Skeletal muscle cell (primary cell): ENCODE data around the gene HLF.
A peak's percentile ranks its signal among the peaks of the same experiment; 100 is the strongest.

Experiments used
- DNase-seq: peaks from one replicate; pipeline ENCODE4 v3.0.0-alpha.2; 2010; ENCODE audit warnings: low read depth
- H3K4me3 ChIP-seq: 2 replicates; pipeline ENCODE4 v1.5.1; 2011; ENCODE audit warnings: low read depth, mild to moderate bottlenecking, control low read depth, low read length, moderate library complexity

HLF gene

GRCh38 chr17:55264645-55265298 is at the start of gene HLF:
Gene HLF, plus strand, starts transcription at chr17:55264960. Its CDS starts 525 bp downstream, at chr17:55265485.
- peak within 1 kb of the TSS; percentile 43 for H3K4me3 ChIP-seq
- peak; percentile 36 for DNase-seq

- no peak for DNase-seq
- no peak overlapping the region for H3K4me3 ChIP-seq
Measured at GRCh38 chr17:55215711-55216110, 49.0 kb upstream of the HLF start.

GRCh38 chr17:55216888-55217287 is 47.9 kb upstream of the HLF start:
- DNase-seq: no peak
- no peak overlapping the region for H3K4me3 ChIP-seq

- no peak for DNase-seq
- H3K4me3 ChIP-seq: no peak overlapping the region
Measured at GRCh38 chr17:55219459-55219858, 45.3 kb upstream of the HLF start.

GRCh38 chr17:55219934-55220333 is 44.8 kb upstream of the HLF start:
- no peak for DNase-seq
- no peak overlapping the region for H3K4me3 ChIP-seq

- no peak overlapping the region for H3K4me3 ChIP-seq
Measured at GRCh38 chr17:55223524-55223923, 41.2 kb upstream of the HLF start.

GRCh38 chr17:55224746-55225145 is 40.0 kb upstream of the HLF start:
- H3K4me3 ChIP-seq: no peak overlapping the region
- no peak for DNase-seq

More at GRCh38 chr17:55223524-55223923, 41.2 kb upstream of the HLF start:
- DNase-seq: no peak

GRCh38 chr17:55225237-55225636 is 39.5 kb upstream of the HLF start:
- no peak for DNase-seq
- no peak overlapping the region for H3K4me3 ChIP-seq

- H3K4me3 ChIP-seq: no peak overlapping the region
- no peak for DNase-seq
Measured at GRCh38 chr17:55228683-55229192, 36.0 kb upstream of the HLF start.

- H3K4me3 ChIP-seq: no peak overlapping the region
- no peak for DNase-seq
Measured at GRCh38 chr17:55229276-55229675, 35.5 kb upstream of the HLF start.

- DNase-seq: no peak
Measured at GRCh38 chr17:55230716-55231115, 34.0 kb upstream of the HLF start.

GRCh38 chr17:55233840-55234239 is 30.9 kb upstream of the HLF start:
- no peak overlapping the region for H3K4me3 ChIP-seq
- no peak for DNase-seq

More at GRCh38 chr17:55230716-55231115, 34.0 kb upstream of the HLF start:
- H3K4me3 ChIP-seq: no peak overlapping the region

GRCh38 chr17:55236316-55236715 is 28.4 kb upstream of the HLF start:
- H3K4me3 ChIP-seq: no peak overlapping the region
- DNase-seq: no peak

- no peak for DNase-seq
- H3K4me3 ChIP-seq: no peak overlapping the region
Measured at GRCh38 chr17:55237268-55237667, 27.5 kb upstream of the HLF start.

GRCh38 chr17:55237841-55238178 is 26.9 kb upstream of the HLF start:
- peak overlapping the region; percentile 62 for H3K4me3 ChIP-seq
- no peak for DNase-seq

- peak overlapping the region; percentile 62 for H3K4me3 ChIP-seq
- peak; percentile 69 for DNase-seq
Measured at GRCh38 chr17:55238179-55238930, 26.4 kb upstream of the HLF start.

GRCh38 chr17:55238931-55239297 is 25.8 kb upstream of the HLF start:
- DNase-seq: no peak
- H3K4me3 ChIP-seq: peak overlapping the region; percentile 62

GRCh38 chr17:55241097-55241496 is 23.7 kb upstream of the HLF start:
- no peak overlapping the region for H3K4me3 ChIP-seq
- DNase-seq: no peak

- H3K4me3 ChIP-seq: no peak overlapping the region
- no peak for DNase-seq
Measured at GRCh38 chr17:55242476-55242875, 22.3 kb upstream of the HLF start.

GRCh38 chr17:55245986-55246385 is 18.8 kb upstream of the HLF start:
- H3K4me3 ChIP-seq: no peak overlapping the region
- DNase-seq: no peak

- H3K4me3 ChIP-seq: no peak overlapping the region
Measured at GRCh38 chr17:55246583-55246982, 18.2 kb upstream of the HLF start.

More at GRCh38 chr17:55246583-55246982, 18.2 kb upstream of the HLF start:
- DNase-seq: no peak
